Measurements from ENCODE around the gene PLCB4.

PLCB4 gene

GRCh38 chr20:9180481-9181257, 111.8 kb downstream of the PLCB4 start:
- Histone ChIP-seq H3K4me2 (no peak overlapping the region), H3K36me3 (no peaks in the 10 kb centered on the region), H3K9ac (no peak overlapping the region), H3K4me3 (no peak overlapping the region), H3K27me3 (no peaks in the 10 kb centered on the region), H3K9me3 (replicated peaks in 1 of 11) (no peaks in the 10 kb centered on the region), H4K20me1 (no peaks in the 10 kb centered on the region), H3K27ac (no peak overlapping the region), H3K4me1 (no peaks in the 10 kb centered on the region)
- no peak for TF ChIP-seq Cebpa-rat (IDR thresholded peaks at IDR 0.05)

GRCh38 chr20:9185511-9185910, 116.6 kb downstream of the PLCB4 start:
- no peak for TF ChIP-seq Cebpa-rat (IDR thresholded peaks at IDR 0.05)
- no peak overlapping the region for H3K4me2 ChIP-seq

GRCh38 chr20:9186396-9186795, 117.5 kb downstream of the PLCB4 start:
- H3K4me3 ChIP-seq: no peak overlapping the region
- no peak for TF ChIP-seq Cebpa-rat (IDR thresholded peaks at IDR 0.05)
- H3K4me1 ChIP-seq: no peaks in the 10 kb centered on the region
- no peaks in the 10 kb centered on the region for H3K9me3 ChIP-seq (replicated peaks in 1 of 11)
- H4K20me1 ChIP-seq: no peaks in the 10 kb centered on the region
- no peak overlapping the region for H3K27ac ChIP-seq
- no peak overlapping the region for H3K4me2 ChIP-seq
- H3K9ac ChIP-seq: no peak overlapping the region
- H3K27me3 ChIP-seq: no peaks in the 10 kb centered on the region
- H3K36me3 ChIP-seq: no peaks in the 10 kb centered on the region

More at GRCh38 chr20:9185511-9185910, 116.6 kb downstream of the PLCB4 start:
- no peaks in the 10 kb centered on the region for H3K4me1 ChIP-seq
- H3K36me3 ChIP-seq: no peaks in the 10 kb centered on the region
- H3K27me3 ChIP-seq: no peaks in the 10 kb centered on the region
- no peak overlapping the region for H3K9ac ChIP-seq
- H3K9me3 ChIP-seq (replicated peaks in 1 of 11): no peaks in the 10 kb centered on the region
- H3K27ac ChIP-seq: no peak overlapping the region
- H3K4me3 ChIP-seq: no peak overlapping the region
- H4K20me1 ChIP-seq: no peaks in the 10 kb centered on the region

GRCh38 chr20:9195031-9195430, 126.1 kb downstream of the PLCB4 start:
- Histone ChIP-seq H3K4me1 (no peaks in the 10 kb centered on the region), H3K9me3 (replicated peaks in 1 of 11) (no peaks in the 10 kb centered on the region), H3K4me3 (no peak overlapping the region), H3K27ac (no peak overlapping the region), H3K9ac (no peak overlapping the region), H3K27me3 (no peaks in the 10 kb centered on the region), H3K36me3 (no peaks in the 10 kb centered on the region), H3K4me2 (no peak overlapping the region), H4K20me1 (no peaks in the 10 kb centered on the region)
- no peak for TF ChIP-seq Cebpa-rat (IDR thresholded peaks at IDR 0.05)

GRCh38 chr20:9196110-9196509, 127.2 kb downstream of the PLCB4 start:
- Histone ChIP-seq H3K4me1 (no peaks in the 10 kb centered on the region), H3K36me3 (no peaks in the 10 kb centered on the region), H3K27me3 (no peaks in the 10 kb centered on the region), H3K9me3 (replicated peaks in 1 of 11) (no peaks in the 10 kb centered on the region), H3K9ac (no peak overlapping the region), H4K20me1 (no peaks in the 10 kb centered on the region), H3K4me3 (no peak overlapping the region), H3K4me2 (no peak overlapping the region), H3K27ac (no peak overlapping the region)
- TF ChIP-seq Cebpa-rat (IDR thresholded peaks at IDR 0.05): no peak

- no peak overlapping the region for H3K27ac ChIP-seq
- H4K20me1 ChIP-seq: no peaks in the 10 kb centered on the region
- H3K4me1 ChIP-seq: peaks cover 0 to 10% (median 5%) of the 10 kb centered on the region in 10 experiments; a peak in 9 of 20 replicates
- H3K9me3 ChIP-seq (replicated peaks in 1 of 11): no peaks in the 10 kb centered on the region
- no peak overlapping the region for H3K9ac ChIP-seq
- H3K36me3 ChIP-seq: no peaks in the 10 kb centered on the region
- no peak for TF ChIP-seq Cebpa-rat (IDR thresholded peaks at IDR 0.05)
- no peaks in the 10 kb centered on the region for H3K27me3 ChIP-seq
- no peak overlapping the region for H3K4me3 ChIP-seq
- H3K4me2 ChIP-seq: no peak overlapping the region
Measured at GRCh38 chr20:9198460-9198859, 129.6 kb downstream of the PLCB4 start.

GRCh38 chr20:9200196-9200595, 131.3 kb downstream of the PLCB4 start:
- H3K4me2 ChIP-seq: no peak overlapping the region

GRCh38 chr20:9200620-9201019, 131.7 kb downstream of the PLCB4 start:
- H3K27ac ChIP-seq: no peak overlapping the region
- no peak for TF ChIP-seq Cebpa-rat (IDR thresholded peaks at IDR 0.05)
- peaks cover 0 to 15% (median 5%) of the 10 kb centered on the region in 10 experiments; a peak in 9 of 20 replicates for H3K4me1 ChIP-seq
- H3K36me3 ChIP-seq: no peaks in the 10 kb centered on the region
- H3K9ac ChIP-seq: no peak overlapping the region
- H3K4me3 ChIP-seq: no peak overlapping the region
- no peaks in the 10 kb centered on the region for H3K9me3 ChIP-seq (replicated peaks in 1 of 11)
- H3K4me2 ChIP-seq: no peak overlapping the region
- no peaks in the 10 kb centered on the region for H3K27me3 ChIP-seq
- H4K20me1 ChIP-seq: no peaks in the 10 kb centered on the region

More at GRCh38 chr20:9200196-9200595, 131.3 kb downstream of the PLCB4 start:
- Histone ChIP-seq H3K9me3 (replicated peaks in 1 of 11) (no peaks in the 10 kb centered on the region), H3K27ac (no peak overlapping the region), H3K27me3 (no peaks in the 10 kb centered on the region), H4K20me1 (no peaks in the 10 kb centered on the region), H3K4me1 (peaks cover 0 to 15% (median 5%) of the 10 kb centered on the region in 10 experiments; a peak in 9 of 20 replicates), H3K4me3 (no peak overlapping the region), H3K36me3 (no peaks in the 10 kb centered on the region), H3K9ac (no peak overlapping the region)
- no peak for TF ChIP-seq Cebpa-rat (IDR thresholded peaks at IDR 0.05)

- H3K9me3 ChIP-seq (replicated peaks in 1 of 11): no peaks in the 10 kb centered on the region
- H3K27me3 ChIP-seq: no peaks in the 10 kb centered on the region
- H3K9ac ChIP-seq: no peak overlapping the region
- TF ChIP-seq Cebpa-rat (IDR thresholded peaks at IDR 0.05): no peak
- H3K4me1 ChIP-seq: peaks cover 0 to 15% (median 5%) of the 10 kb centered on the region in 10 experiments; a peak in 9 of 20 replicates
- H3K4me2 ChIP-seq: peak overlapping the region in 7 of 11 experiments; percentile 7 to 40 (median 12); a peak in 8 of 22 replicates
- no peak overlapping the region for H3K27ac ChIP-seq
- H4K20me1 ChIP-seq: no peaks in the 10 kb centered on the region
- no peaks in the 10 kb centered on the region for H3K36me3 ChIP-seq
- no peak overlapping the region for H3K4me3 ChIP-seq
Measured at GRCh38 chr20:9202420-9203080, 133.7 kb downstream of the PLCB4 start.

- H3K4me2 ChIP-seq: no peak overlapping the region
Measured at GRCh38 chr20:9203081-9203447, 134.2 kb downstream of the PLCB4 start.

More at GRCh38 chr20:9203081-9203447, 134.2 kb downstream of the PLCB4 start:
- Histone ChIP-seq H3K4me1 (peaks cover 0 to 15% (median 5%) of the 10 kb centered on the region in 10 experiments; a peak in 9 of 20 replicates), H3K4me3 (no peak overlapping the region), H3K9me3 (replicated peaks in 1 of 11) (no peaks in the 10 kb centered on the region), H3K9ac (no peak overlapping the region), H4K20me1 (no peaks in the 10 kb centered on the region), H3K36me3 (no peaks in the 10 kb centered on the region), H3K27me3 (no peaks in the 10 kb centered on the region), H3K27ac (no peak overlapping the region)
- no peak for TF ChIP-seq Cebpa-rat (IDR thresholded peaks at IDR 0.05)

Measured in BLaER1 treated with 17β-estradiol and CSF1 and Interleukin-3, amounts not matched to agents 10 nM and 100 nM (cell line).